ENCODE results near the gene EPHA2.

The EPHA2 gene

GRCh38 chr1:16158993-16159831 is 3.3 kb upstream of the EPHA2 start:
- H3K4me3 ChIP-seq (ENCODE audit: low read depth, low read length), result no peak overlapping the region
- no peak for TF ChIP-seq CTCF (IDR thresholded peaks at IDR 0.05; ENCODE audit: control insufficient read depth, extremely low read depth, insufficient read depth)
- no peak for DNase-seq (ENCODE audit: low read depth)

- DNase-seq (ENCODE audit: low read depth), result no peak
- no peak overlapping the region for H3K4me3 ChIP-seq (ENCODE audit: low read depth, low read length)
- no peak for TF ChIP-seq CTCF (IDR thresholded peaks at IDR 0.05; ENCODE audit: control insufficient read depth, extremely low read depth, insufficient read depth)
Measured at GRCh38 chr1:16158025-16158424, 2.2 kb upstream of the EPHA2 start.

GRCh38 chr1:16156848-16157495 is 1.1 kb upstream of the EPHA2 start:
- no peak for DNase-seq (ENCODE audit: low read depth)
- no peak overlapping the region for H3K4me3 ChIP-seq (ENCODE audit: low read depth, low read length)
- TF ChIP-seq CTCF (IDR thresholded peaks at IDR 0.05; ENCODE audit: control insufficient read depth, extremely low read depth, insufficient read depth), result no peak

- H3K4me3 ChIP-seq (ENCODE audit: low read depth, low read length), result no peak overlapping the region
- no peak for TF ChIP-seq CTCF (IDR thresholded peaks at IDR 0.05; ENCODE audit: control insufficient read depth, extremely low read depth, insufficient read depth)
- no peak for DNase-seq (ENCODE audit: low read depth)
Measured at GRCh38 chr1:16153999-16154673, 1.7 kb downstream of the EPHA2 start.

GRCh38 chr1:16153096-16153998 is 2.5 kb downstream of the EPHA2 start:
- no peak for DNase-seq (ENCODE audit: low read depth)
- TF ChIP-seq CTCF (IDR thresholded peaks at IDR 0.05; ENCODE audit: control insufficient read depth, extremely low read depth, insufficient read depth), result no peak
- no peak overlapping the region for H3K4me3 ChIP-seq (ENCODE audit: low read depth, low read length)

- TF ChIP-seq CTCF (IDR thresholded peaks at IDR 0.05; ENCODE audit: control insufficient read depth, extremely low read depth, insufficient read depth), result no peak
- DNase-seq (ENCODE audit: low read depth), result no peak
- no peak overlapping the region for H3K4me3 ChIP-seq (ENCODE audit: low read depth, low read length)
Measured at GRCh38 chr1:16152481-16153087, 3.3 kb downstream of the EPHA2 start.
